SKM-1 treated with dmso at 0.1 percent for 144 hours (cell line): Measurements from ENCODE around the gene SCARB1.

ENCODE experiments used
- DNase-seq: peaks from one replicate; lab custom pipeline; 2025; ENCODE audit not compliant: unreplicated experiment; lab: John Stamatoyannopoulos, UW

Gene SCARB1

DNA sequence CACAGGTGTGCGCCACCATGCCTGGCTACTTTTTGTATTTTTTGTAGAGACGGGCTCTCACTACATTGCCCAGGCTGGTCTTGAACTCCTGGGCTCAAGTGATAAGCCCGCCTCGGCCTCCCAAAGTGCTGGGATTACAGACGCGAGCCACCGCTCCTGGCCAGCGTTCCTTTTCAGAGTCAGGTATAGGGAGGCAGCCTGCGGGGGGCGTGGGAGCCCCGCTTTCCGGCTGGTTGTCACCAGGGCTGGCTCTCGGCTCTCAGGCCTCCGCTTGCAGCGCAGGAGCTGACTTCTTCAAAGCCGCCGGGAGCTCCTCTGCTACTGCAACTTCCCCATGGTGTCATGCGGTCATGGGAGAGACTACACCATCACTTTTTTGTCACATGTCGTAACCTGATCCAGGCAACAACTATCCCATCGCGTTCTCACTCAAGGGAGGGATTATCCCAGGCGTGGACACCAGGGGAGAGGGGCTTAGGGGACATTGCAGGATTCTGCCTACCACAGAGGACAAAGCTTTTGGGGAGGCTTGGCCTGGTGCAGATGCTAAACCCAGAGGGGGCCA, 129.4 kb downstream of the SCARB1 start:
- peak; percentile 54 for DNase-seq

DNA sequence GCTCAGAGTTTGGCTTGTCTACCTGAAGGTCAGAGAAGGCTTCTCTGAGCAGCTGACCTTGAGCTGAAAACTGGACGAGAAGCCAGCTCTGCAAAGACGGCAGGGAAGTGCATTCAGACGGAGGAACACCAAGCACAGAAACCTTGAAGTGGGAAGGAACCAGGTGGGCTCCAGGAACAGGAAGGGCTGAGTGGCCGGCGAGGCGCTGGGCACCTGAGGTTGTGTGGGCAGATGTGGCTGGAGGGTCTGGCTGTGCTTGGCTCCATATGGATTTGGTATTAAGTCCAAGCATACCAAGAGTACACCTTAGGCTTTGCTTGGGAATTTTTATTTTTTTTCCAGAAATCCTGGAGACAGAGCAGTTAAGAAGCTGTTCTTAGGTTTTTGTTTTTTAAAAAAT, 130.6 kb downstream of the SCARB1 start:
- no peak for DNase-seq

DNA sequence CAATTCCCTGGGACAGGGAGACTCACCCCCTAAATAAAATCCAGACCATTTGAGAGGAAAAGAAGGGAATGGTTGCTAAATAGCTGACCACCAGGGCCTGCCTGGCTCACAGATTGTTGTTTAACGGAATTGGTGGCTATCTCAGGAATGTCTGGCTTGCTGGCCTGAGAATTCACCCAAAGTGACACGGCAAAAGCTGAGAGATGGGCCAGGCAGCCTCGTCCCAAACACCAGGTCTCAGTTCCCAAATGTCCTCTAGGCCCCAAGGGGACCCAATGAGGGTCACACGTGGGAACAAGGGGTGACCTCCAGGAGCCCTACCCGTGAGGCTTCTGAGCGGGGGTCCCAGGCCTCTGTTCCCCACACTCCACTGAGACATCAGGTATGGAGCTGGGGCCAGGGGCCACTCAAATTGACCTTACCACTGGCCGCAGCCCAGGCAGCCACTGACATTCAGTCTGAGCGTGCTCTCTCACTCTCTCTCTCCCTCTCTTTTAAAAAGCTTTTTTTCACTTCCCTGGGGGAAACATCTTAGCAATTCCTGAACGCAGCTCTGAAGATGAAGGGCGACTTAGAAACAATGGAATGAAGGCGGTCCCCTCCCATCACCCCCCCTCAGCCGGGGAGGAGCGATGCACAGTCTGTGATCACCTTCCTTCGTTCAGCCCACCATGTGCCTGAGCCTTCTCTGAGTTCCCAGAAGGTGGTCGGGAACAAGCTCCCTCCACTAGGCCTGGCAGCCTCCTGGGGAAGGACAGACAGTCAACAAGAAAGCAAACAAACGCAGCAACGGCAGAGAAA, 131.2 kb downstream of the SCARB1 start:
- DNase-seq, result no peak

DNA sequence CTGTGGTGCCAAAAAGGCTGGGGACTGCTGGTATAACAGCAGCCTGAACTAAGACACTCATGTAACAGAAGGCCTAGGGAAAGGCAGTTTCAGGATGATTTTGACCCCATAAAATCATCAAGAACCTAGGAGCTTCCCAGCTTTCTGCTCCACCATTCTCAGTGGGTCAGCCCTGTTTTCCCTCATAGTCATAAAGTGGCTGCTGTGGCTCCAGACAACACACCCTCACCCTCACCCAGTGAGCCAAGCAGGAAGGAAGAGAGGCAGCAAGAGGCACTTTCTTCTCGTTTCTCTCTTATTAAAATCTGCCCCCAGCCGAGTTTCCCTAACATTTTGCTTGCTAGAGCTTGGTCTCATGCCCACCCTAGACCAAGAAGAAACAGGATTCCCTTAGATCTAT, 131.8 kb downstream of the SCARB1 start:
- no peak for DNase-seq

DNA sequence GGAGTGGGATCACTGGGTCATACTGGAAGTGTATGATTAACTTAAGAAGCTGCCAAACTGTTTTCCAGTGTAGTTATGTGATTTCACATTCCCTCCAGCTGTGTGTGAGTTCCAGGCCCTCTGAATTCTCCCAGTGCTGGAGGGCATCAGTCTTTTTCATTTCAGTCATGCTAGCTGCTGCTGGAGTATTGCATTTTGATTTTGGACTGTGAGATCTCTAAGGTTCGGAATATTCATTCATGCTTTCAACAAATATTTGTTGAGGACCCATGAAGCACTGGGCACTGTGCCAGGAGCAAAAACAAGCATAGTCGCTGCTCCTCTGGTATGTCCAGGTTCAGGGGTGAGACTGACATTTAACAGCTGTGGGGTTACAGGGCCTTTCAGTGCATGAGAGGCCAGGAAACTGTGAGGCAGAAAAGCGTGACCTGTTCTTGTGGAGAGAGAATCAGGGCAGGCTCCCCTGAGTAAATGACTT, 133.2 kb downstream of the SCARB1 start:
- no peak for DNase-seq

DNA sequence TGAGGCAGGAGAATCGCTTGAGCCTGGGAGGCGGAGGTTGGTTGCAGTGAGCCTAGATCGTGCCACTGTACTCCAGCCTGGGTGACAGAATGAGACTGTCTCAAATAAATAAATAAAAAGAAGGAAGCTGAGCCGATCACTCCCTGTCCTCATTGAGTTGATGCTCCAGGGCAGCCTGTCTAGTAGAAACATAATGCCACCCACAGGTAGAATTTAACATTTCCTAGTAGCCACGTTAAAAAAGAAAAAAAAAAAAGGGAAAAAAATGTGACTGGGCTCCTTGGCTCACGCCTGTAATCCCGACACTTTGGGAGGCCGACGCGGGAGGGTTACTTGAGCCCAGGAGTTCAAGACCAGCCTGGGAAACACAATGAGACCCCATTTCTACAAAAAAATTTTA, 135.7 kb downstream of the SCARB1 start:
- no peak for DNase-seq

DNA sequence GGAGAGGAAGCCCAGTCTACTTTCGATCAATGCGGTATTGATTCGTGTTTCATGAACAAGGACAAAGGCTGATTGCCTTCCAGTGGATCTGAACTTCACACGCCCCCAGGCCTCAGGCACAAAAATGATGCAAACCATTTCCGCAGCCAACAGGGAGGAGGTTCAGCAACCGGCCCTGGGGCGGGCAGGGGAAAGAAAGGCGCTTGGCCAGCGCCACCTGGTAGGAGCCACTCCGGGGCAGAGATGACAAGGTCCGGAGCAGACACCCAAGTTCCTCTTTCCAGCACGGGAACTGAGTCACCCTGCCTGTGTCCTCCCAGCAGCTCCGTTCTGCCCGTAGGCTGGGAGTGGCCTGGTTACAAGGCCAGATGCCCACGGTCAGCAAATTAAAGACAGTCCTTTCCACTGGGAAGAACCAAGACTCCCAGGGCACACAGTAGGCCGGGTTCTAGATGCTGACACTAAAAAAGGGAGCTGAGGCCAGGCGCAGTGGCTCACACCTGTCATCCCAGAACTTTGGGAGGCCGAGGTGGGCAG, 136.3 kb downstream of the SCARB1 start:
- peak; percentile 92 for DNase-seq
